Glomerular visceral epithelial cell (primary cell): ENCODE measurements around the gene NDEL1.

Source experiments
- DNase-seq: peaks from one replicate; pipeline ENCODE4 v3.0.0-alpha.2; 2016; ENCODE audit errors: extremely low spot score

NDEL1 gene

GRCh38 chr17:8413938-8414337 lies 21.7 kb upstream of the NDEL1 start:
- no peak for DNase-seq

GRCh38 chr17:8417806-8418205 lies 17.9 kb upstream of the NDEL1 start:
- no peak for DNase-seq

- DNase-seq = no peak
Observed at GRCh38 chr17:8418471-8418870, 17.2 kb upstream of the NDEL1 start.

- no peak for DNase-seq
Observed at GRCh38 chr17:8419305-8419704, 16.4 kb upstream of the NDEL1 start.

GRCh38 chr17:8420041-8420934 lies 15.4 kb upstream of the NDEL1 start:
- peak; percentile 38 for DNase-seq

- DNase-seq = no peak
Observed at GRCh38 chr17:8421571-8421970, 14.1 kb upstream of the NDEL1 start.

GRCh38 chr17:8426094-8426720 lies 9.5 kb upstream of the NDEL1 start:
- DNase-seq = no peak

GRCh38 chr17:8426802-8427201 lies 8.9 kb upstream of the NDEL1 start:
- DNase-seq = no peak

- DNase-seq = no peak
Observed at GRCh38 chr17:8430966-8431365, 4.7 kb upstream of the NDEL1 start.

GRCh38 chr17:8436169-8436843 lies 622 bp downstream of the NDEL1 start:
- peak; percentile 54 for DNase-seq

- DNase-seq = peak; percentile 6
Observed at GRCh38 chr17:8436844-8437171, 1.1 kb downstream of the NDEL1 start.

GRCh38 chr17:8438441-8438840 lies 2.8 kb downstream of the NDEL1 start:
- no peak for DNase-seq

- no peak for DNase-seq
Observed at GRCh38 chr17:8439681-8440080, 4.0 kb downstream of the NDEL1 start.

- no peak for DNase-seq
Observed at GRCh38 chr17:8441690-8442089, 6.0 kb downstream of the NDEL1 start.

- no peak for DNase-seq
Observed at GRCh38 chr17:8442310-8442709, 6.6 kb downstream of the NDEL1 start.

GRCh38 chr17:8443756-8444155 lies 8.1 kb downstream of the NDEL1 start:
- DNase-seq = no peak

GRCh38 chr17:8444494-8444893 lies 8.8 kb downstream of the NDEL1 start:
- no peak for DNase-seq

- no peak for DNase-seq
Observed at GRCh38 chr17:8445536-8445935, 9.9 kb downstream of the NDEL1 start.

- DNase-seq = no peak
Observed at GRCh38 chr17:8447799-8448198, 12.1 kb downstream of the NDEL1 start.

- DNase-seq = no peak
Observed at GRCh38 chr17:8448310-8448709, 12.6 kb downstream of the NDEL1 start.

- DNase-seq = no peak
Observed at GRCh38 chr17:8451933-8452614, 16.4 kb downstream of the NDEL1 start.

GRCh38 chr17:8453326-8453725 lies 17.6 kb downstream of the NDEL1 start:
- no peak for DNase-seq
